Measurements from ENCODE around the gene HS6ST3.

The HS6ST3 gene

DNA sequence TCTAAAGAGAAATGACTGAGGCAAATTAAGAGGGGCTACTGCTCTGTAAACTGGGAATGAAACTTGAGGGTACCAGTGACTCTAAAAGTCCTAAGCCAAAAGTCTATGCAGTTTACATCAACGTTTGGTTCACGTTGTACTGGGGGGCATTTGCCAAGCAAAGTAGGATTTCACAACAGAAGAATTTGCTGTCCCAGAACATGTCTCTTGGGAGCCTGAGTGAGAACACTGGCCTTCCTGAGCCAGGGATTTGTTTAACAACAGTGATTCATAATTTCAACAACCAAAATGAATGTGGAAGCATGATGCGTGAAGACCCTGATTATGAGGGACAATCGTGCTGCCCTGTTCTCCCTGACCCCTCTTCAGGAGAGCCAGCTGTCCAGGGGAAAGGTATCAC lies 726.4 kb downstream of the HS6ST3 start:
- DNase-seq (ENCODE audit: low read depth), result peak; percentile 66
- TF ChIP-seq, protein P1, sequence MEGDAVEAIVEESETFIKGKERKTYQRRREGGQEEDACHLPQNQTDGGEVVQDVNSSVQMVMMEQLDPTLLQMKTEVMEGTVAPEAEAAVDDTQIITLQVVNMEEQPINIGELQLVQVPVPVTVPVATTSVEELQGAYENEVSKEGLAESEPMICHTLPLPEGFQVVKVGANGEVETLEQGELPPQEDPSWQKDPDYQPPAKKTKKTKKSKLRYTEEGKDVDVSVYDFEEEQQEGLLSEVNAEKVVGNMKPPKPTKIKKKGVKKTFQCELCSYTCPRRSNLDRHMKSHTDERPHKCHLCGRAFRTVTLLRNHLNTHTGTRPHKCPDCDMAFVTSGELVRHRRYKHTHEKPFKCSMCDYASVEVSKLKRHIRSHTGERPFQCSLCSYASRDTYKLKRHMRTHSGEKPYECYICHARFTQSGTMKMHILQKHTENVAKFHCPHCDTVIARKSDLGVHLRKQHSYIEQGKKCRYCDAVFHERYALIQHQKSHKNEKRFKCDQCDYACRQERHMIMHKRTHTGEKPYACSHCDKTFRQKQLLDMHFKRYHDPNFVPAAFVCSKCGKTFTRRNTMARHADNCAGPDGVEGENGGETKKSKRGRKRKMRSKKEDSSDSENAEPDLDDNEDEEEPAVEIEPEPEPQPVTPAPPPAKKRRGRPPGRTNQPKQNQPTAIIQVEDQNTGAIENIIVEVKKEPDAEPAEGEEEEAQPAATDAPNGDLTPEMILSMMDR (IDR thresholded peaks at IDR 0.05; ENCODE audit: low read length, missing control alignments), result no peak

DNA sequence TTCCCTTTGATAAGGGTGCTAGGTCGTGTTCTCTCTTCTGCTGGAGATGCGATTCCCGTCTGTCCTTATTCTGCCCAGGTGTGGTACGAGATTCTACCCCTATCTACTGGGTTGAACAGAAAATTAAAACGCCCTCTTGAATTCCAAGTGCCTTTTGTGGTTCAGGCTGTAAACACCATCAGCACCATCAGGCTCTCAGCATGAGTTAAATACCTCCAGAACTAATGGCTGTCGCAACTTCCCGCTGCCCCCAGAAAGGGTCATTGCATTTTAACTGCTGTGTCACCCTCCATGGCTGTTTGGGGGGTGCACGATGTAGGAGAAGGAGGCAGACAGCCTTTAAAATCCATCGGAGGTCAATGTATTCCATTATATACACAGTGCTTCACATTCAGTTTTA lies 727.0 kb downstream of the HS6ST3 start:
- no peak overlapping the region for H3K4me3 ChIP-seq (replicated peaks; ENCODE audit: low read depth, low read length)
- DNase-seq (ENCODE audit: low read depth), result no peak
- TF ChIP-seq, protein P1 (IDR thresholded peaks at IDR 0.05; ENCODE audit: low read length, missing control alignments), result no peak

More for the DNA sequence above, 726.4 kb downstream of the HS6ST3 start:
- H3K4me3 ChIP-seq (replicated peaks; ENCODE audit: low read depth, low read length), result no peak overlapping the region

DNA sequence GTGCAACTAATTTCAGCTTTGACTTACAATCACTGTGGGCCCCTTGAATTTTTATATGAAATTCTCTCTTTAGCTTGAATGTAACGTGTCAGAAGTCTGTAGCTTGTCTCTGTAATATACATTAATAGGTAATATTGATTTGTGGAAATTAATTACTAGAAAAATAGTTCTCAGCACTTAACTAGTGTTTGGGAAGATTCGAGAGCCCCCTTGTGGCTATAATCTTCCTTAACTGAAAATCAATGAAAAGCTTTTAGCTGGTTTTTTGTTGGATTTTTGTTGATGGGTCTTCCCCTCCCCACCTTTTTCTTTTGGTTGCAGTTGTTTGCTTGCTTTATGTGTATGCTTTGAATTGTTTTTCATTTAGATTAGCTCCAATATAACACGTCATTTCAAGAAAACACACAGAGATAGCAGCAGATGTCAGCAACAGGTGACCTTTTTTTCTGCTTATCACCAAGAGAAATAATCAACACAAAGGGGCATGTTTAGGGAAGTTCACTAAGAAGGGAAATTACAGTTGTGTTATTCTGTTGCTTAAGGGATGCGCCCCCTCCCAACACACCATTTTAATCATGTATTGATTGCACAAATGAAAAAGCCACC lies 727.5 kb downstream of the HS6ST3 start:
- no peak overlapping the region for H3K4me3 ChIP-seq (replicated peaks; ENCODE audit: low read depth, low read length)
- peak; percentile 52 for DNase-seq (ENCODE audit: low read depth)
- TF ChIP-seq, protein P1 (IDR thresholded peaks at IDR 0.05; ENCODE audit: low read length, missing control alignments), result peak; percentile 57

DNA sequence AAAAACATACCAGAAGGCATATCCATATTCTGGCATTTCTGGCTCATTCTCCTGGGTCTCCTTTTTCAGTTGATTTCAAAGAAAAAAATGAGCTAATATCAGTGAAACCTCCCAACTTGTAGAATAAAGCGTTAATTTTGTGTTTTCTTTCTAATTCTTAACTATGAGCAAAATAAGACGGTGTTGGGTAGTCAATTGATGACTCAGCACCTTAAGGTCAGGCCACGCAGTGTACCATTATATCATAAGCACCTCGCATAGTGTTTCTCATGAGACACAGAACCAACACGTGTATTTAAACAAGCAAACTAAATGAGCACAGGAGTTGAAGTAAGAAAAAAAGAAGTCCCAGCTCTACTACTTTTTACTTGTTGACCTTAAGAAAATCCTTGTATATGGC lies 729.5 kb downstream of the HS6ST3 start:
- no peak for DNase-seq (ENCODE audit: low read depth)
- TF ChIP-seq, protein P1 (IDR thresholded peaks at IDR 0.05; ENCODE audit: low read length, missing control alignments), result no peak
- H3K4me3 ChIP-seq (replicated peaks; ENCODE audit: low read depth, low read length), result no peak overlapping the region

DNA sequence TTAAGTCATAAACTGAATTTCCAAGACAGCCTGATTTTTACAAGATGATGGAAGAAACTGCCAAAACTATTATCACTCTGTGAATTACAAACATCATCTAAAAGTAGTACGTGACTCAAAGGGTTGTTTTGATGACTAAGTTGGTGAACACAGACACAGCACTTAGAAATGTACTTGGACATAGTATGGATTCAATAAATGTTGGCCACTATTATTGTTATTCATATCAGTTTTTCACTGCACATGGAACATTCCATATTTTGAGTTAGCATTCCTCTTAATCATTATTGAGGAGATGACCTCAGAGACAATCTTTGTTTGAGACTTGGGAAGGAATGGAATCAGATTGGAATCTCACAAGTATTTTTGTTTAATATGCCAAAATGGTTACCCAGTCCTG lies 731.5 kb downstream of the HS6ST3 start:
- DNase-seq (ENCODE audit: low read depth), result peak; percentile 39
- TF ChIP-seq, protein P1 (IDR thresholded peaks at IDR 0.05; ENCODE audit: low read length, missing control alignments), result no peak
- H3K4me3 ChIP-seq (replicated peaks; ENCODE audit: low read depth, low read length), result no peak overlapping the region

DNA sequence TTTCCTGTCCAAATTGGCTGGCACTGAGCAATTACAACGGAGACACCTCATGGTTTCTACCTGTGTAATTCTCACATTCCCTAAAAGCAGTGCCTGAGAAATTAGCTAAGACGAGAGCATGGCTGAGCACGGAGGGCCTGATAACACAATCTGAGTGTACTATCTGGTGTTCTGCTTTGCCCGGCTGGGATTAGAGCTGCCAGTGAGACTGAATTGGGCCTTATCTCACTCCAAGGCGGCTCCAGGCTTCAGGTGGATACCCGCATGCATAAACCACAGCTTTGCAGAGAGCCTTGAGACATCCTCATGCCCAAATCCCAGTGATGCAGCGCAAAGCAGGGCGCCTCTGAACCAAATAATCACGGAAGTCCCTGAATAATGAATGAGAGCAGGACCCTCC lies 732.1 kb downstream of the HS6ST3 start:
- no peak overlapping the region for H3K4me3 ChIP-seq (replicated peaks; ENCODE audit: low read depth, low read length)
- no peak for DNase-seq (ENCODE audit: low read depth)
- TF ChIP-seq, protein P1 (IDR thresholded peaks at IDR 0.05; ENCODE audit: low read length, missing control alignments), result no peak

DNA sequence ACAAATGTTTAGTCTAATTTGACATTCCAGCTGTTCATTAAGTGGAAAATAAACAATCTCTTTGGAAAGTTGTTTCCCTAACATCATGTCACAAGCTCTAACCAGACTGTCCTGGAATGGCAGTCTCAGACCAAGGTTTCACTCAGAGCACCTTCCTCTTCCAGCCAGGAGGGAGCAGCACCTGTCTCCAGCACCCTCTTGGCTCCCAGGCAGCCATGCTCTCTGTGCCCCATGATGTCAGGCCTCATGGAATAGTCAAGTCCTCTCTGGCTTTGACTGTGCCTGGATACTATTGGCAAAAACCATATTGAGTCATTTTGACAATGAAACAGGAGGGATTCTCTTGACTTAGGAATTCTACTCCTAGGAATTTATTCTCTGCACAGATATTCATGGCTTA lies 733.0 kb downstream of the HS6ST3 start:
- TF ChIP-seq, protein P1 (IDR thresholded peaks at IDR 0.05; ENCODE audit: low read length, missing control alignments), result peak; percentile 37
- peak; percentile 35 for DNase-seq (ENCODE audit: low read depth)
- H3K4me3 ChIP-seq (replicated peaks; ENCODE audit: low read depth, low read length), result no peak overlapping the region
